Measurements from ENCODE around the gene ITPR3.

The ITPR3 gene

DNA sequence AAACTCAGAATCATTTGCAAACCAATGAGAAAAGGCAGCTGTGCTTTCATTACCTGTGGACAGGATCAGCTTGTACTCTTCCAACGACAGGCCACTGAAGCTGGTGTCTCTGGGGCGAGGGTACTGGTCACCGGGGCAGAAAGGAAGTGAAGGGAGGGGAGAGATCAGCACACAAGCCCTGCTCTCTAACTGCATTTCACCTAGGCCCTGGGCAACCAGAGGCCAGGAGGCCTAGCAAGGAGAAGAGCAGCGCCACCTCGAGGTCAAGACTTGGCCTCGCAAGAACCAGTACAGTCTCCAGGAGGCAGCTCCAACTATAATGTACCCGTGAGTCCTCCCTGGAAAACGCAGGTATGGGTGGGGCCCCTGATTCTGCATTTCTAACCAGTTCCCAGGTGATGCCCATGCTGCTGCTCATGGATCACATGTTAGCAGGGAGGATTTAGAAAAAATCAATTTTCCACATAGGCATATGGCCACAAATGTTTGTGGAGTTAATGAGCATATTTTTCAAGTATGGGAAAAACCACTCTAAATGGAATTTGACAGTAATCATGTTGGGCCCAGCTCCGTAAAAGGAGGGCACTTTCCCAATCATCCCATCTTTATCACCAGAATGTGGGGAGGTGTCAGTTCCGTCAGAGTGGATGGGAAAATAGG, 79.4 kb downstream of the ITPR3 start:
- DNase-seq (ENCODE audit: low spot score) = peak; percentile 50

DNA sequence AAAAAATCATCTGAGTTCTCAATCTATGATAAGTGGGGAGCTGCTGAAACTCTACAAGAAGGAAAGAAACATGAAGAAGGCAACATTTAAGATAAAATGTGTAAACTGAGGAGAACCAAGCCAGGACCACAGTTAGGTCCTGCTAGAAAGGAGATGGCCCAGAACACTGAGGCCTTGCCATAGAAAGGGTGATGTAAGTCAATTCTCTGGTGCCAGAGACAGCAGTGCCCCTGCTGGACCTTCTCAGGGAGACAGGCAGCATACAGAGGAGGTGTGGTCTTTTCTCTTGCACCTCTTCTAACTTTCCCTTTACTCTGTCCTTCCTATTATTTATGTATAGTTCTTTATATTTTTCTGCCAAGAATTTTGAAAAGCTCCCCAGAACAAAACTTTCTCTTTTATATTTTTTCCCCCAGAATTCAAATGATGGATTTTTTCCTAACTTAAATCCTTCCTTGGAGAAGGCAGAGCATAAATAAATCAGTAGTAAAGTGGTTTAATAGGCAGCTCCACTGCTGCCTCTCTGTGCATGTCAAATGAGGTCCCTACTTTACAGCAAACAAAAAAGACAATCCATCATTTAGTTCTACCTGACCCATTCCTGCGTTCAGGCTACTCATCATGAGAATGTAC, 81.3 kb downstream of the ITPR3 start:
- DNase-seq (ENCODE audit: low spot score) = peak; percentile 81

DNA sequence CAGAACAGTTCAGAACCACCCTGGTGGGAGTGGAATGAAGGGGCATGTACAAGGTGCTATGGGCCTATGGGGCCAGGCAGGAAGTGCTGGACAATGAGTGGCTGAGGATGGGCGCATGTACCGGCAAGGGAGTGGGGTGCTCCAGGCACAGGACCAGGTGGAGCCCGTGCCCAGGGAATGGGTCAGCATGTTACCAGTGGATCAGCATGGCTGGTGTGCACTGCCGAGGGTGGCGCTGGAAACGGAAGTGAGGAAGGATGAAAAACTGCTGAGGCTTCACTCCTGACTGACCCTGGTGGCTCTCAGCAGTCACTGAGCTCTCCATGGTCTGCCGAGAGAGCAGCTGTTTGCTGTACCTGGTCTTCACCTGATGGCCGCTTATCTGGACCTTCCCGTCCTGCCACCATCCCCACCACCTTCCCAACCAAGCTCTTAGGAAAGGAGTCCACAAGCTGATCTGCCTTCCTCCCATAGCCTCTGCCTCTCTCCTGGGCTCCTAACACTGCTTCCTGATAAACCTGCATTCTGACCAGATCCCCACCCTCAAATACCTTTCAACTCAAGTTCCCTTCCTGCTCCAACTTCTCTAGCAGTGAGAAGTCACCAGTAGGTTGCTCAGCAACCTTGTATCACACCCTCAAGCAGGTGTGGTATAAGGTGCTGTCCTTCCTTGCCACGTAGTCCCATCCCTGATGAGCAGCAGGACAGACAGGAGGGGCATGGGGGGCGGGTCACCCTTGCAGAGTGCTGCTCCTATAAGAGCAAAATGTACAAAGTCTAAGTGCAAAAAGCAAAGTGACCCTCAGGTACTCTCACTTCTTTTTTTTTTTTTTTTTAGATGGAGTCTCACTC, 83.3 kb downstream of the ITPR3 start:
- no peak for DNase-seq (ENCODE audit: low spot score)

DNA sequence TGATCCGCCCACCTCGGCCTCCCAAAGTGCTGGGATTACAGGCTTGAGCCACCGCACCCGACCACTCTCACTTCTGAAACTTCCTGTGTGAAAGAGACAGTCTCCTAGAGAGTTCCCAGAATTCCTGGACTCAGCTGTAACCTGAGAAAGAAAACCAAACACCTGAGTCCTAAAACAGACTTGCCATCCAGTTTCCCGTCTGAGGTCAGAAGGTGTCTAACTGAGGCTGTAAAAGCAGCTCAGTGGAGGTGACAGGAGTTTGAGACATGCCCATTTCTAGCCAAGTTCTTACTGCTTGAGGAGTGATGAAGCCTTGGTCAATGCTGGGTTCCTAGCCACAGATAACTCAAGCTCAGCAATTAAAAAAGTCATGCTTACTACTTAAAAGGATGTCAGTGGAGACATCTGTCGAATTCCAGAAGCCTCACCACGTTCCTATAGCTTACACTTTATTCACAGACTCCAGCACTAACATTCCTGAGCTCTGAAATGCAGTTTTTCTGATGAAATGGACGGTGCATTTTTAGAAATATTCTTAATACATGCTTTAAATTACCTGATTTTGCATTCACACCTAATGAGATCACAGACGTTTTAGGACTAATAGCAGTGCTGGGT, 84.3 kb downstream of the ITPR3 start:
- DNase-seq (ENCODE audit: low spot score) = no peak

DNA sequence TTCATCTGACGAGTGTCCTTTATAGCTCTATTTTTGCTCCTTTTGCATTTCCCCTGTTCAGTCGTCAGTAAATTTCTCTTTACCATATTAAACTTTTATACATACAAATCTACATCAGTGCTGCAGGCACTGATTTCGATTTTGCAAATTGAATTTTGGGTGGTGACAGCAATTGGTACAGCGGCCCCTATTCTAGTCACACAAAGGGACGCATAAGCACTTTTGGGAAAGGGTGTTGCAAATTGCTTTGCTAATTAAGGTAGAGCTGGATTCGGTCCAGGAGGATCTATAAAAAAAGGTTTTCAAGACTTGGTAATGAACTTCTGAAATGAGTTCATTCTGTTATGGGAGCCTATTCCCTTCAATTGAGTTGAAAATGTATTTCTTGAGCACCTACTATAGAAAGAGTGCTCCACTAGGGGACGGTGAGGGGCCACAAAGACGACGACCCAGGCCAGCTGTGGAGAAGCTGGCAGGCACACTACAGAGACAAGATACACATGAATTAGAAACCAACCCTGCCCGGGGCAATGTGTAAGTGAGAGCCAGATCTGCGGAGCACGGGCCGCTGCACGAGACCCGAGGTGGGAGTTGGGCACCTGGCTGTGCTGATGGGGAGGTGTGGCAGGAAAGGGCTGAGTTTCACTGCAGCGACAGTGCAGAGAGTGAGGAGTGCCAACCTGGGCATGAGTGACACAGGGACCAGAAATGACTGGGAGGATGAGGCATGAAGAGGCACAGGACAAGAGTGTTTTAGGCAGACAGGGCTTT, 85.0 kb downstream of the ITPR3 start:
- no peak for DNase-seq (ENCODE audit: low spot score)

DNA sequence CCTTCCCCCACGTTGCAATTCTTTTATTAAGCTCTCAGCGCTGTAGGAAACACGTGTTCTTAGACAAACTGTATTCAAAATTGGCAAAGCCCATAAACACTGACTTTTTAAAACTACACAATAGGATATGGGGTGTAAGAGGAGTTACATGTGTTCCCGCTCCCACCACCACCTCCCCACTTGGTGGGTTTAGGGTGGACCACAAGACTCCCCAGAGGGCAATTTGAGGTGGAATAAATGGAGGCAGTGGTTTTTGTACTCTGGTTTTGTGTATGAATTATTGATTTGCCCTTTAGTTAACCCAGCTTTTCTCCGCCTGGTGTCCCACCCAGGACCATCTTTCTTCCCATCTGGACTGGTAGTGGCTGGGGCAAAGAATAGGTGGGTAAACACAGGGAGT, 86.6 kb downstream of the ITPR3 start:
- DNase-seq (ENCODE audit: low spot score) = no peak

DNA sequence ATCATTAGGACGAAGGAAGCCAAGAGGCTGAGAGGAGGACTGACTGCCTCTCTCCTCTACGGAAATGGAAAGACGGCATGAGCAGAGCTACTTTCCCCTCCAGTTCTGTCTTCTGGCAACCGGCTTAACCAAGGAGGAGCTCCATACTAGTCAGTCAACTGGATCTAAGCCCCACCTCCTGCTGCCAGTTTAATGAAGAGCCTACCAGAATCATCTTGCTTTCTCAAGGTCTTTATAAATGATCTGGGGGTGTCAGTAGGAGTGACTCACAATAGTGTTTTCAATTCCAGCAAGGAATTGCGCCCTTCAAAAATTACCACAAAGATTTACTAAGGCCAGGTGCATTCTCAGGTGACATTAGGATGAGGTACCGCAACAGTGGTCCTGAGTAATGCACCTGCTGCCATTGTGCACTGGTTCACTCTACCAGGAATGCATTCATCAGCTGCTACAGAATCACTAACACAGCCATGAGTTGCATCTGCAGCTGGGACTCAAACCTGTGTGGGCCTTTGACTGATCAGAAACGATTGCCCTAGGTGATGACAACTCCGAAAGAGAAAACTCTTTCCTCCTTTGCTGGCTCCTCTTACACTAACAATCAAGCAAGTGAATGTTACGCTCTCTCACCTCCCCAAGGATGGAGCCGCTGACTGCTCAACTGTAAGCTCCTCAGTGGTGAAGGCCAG, 87.5 kb downstream of the ITPR3 start:
- no peak for DNase-seq (ENCODE audit: low spot score)

DNA sequence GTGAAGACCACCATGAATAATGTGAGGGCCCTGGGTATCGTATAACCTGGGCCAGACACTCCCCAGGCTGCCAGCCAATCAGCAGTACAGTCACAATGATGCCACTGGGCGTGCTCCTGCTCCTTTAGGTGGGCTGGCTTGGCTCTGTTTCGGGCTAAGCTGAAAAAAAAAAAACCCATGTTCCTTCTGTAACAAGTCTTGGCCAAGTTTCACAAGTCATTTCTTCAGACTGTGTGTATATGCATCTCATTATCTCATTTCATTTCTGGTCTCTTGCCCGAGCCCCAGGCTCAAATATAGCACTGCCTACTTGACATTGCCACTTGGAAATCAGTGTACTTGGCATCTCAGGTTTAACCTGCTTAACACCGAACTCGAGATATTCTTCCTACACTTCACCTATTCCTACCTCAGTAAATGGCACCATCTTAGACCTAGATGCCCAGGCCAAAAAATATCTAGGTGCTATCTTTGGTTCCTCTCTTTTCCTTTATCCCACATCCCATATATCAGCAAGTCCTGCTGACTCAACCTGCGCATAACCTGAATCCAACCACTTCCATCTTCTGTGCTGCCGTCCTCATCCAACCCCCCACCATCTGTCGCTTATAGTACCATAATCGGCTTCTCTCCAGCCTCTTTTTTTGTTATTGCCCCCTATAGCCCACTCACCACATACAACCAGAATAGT, 88.6 kb downstream of the ITPR3 start:
- no peak for DNase-seq (ENCODE audit: low spot score)

DNA sequence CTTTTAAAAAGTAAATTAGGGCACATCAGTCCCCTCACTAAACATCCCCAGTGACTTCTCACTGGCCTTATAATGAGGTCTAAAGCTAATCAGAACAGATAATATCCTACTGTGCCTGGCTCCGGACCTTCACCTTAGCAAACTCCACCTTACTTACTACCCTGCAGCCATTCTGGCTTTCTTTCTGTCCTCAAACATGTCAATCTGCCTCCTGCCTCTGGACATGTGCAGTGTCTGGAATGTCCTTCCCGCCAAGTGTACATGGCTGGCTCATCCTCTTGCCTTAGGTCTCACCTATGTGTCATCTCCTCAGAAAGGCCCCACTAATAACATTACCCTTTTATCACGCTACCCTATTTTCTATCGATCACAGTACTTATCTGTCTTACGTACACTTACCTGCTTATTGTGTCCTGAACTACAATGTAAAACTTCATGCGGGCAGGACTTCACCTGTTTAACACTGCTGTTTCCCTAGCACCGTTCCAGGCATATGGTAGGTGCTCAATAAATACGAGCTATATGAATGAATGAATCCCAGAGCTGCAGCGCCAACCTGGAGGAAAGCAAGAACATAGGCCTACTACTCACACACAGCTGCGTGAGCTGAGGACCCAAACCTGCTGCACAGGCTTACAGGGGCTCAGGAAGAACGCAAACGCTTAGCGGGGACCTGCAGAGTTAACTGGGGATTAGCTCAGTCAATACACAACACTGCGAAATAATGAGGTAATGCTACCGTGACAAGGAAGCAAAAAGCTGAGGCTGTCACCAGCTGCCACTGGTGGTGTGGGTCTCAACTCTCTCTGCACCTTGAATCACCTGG, 89.4 kb downstream of the ITPR3 start:
- DNase-seq (ENCODE audit: low spot score) = no peak

DNA sequence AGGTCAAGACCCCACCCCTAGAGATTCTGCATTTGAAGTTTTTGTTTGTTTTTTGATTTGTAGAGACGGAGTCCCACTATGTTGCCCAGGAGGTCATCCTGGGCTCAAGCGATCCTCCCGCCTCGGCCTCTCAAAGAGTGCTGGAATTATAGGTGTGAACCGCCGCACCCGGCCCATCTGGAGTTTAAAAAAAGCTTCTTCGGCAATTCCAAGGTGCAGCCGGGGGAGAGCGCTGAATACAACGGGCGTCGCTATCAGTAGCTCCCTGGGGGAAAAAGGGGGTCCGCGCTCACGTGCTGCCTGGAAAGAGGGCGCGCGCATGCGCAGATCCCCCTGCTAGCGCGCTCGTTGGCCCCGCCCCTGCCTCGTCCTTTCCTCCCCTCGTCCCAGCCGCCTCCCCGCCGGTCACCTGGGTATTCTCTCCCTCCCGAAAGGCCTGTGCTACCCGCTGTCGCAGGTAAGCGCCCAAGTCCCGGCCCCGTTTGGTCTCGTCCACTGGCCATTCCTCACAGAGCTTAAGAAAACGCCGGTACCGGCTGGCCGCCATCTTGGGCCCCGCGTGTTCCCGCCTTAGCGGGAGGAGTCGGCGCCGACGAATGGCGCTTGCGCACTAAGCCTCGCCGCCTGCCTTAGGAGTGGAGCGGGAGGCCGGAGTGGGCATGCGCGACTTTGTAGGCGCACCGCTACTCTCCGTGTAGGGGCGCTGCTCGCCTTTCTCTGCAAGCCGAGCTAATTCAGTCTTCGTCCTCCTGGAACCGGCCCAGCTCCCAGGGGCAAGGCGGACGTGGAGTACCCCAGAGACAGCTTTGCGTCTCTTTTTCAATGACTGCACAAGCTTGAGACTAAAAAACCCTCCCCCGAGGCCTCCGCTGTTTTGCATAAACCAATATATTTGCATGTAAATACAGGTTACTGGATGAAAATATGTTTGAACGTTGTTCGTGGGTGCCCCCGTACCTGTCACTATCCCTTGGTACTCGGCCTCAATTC, 90.3 kb downstream of the ITPR3 start, which contains the start of gene UQCC2:
Gene UQCC2 (minus strand): TSS at position 561 of the 990 bp plus-strand sequence. CDS start 14 bp downstream, at position 547.
- peak; percentile 97 for DNase-seq (ENCODE audit: low spot score)

DNA sequence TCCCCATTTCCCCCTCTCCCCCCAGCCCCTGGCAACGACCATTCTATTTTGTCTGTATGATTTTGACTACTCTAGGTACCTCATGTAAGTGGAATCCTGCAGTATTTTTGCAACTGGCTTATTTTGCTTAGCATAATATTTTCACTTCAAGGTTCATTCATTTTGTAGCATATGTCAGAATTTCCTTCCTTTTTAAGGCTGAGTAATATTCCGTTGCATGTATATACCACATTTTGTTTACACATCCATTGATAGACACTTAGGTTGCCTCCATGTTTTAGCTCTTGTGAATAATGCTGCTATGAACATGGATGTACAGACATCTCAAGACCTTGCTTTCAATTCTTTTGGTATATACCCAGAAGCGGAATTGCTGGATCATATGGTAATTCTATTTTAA, 91.8 kb downstream of the ITPR3 start:
- DNase-seq (ENCODE audit: low spot score) = no peak

DNA sequence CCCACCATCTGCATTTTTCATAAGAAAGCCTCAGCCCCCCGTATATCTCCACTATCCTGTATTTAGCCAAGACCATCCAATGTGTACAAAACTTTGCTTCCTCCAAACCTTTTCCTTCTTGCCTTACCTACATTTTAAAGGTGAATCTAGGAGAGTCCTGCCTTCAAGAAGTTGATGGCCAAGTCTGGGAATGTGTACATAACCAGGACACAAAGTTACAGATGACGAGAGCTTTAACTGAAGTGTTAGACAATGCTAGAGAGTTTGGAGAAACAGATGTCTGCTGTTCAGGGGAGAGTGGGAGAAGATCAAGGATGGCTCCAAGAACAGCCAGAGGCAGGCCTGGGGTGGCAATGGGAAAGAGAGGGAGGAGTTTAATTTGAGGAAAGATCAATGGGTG, 92.7 kb downstream of the ITPR3 start:
- no peak for DNase-seq (ENCODE audit: low spot score)

DNA sequence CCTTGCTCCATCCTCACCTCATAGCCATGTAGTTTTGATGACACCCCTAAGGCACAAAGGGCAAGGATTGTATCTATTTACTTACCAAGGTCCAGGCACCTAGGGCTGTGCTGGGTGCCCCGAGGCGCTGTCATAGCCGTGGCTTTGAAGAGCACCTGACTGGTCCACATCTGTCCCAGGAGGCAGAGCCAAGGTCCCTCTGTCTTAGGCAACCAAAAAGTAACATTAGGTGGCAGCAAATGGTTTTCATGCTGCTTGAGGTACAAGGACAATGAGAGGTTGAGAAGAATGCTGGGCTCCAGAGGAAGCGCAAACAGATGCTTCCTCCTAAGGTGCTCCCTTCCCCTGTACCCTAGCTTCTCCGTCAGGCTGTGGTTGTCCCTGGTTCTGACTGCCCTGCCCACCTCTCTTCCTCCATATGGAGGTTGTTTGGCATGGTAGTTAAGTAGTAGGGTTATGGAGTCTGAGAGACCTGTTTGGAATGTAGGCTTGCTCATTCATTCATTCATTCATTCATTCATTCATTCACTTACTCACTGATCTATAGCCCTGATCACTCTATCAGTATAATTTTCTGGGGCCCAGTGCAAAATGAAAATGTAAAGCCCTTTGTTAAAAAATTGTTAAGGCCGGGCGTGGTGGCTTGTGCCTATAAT, 93.4 kb downstream of the ITPR3 start:
- no peak for DNase-seq (ENCODE audit: low spot score)

DNA sequence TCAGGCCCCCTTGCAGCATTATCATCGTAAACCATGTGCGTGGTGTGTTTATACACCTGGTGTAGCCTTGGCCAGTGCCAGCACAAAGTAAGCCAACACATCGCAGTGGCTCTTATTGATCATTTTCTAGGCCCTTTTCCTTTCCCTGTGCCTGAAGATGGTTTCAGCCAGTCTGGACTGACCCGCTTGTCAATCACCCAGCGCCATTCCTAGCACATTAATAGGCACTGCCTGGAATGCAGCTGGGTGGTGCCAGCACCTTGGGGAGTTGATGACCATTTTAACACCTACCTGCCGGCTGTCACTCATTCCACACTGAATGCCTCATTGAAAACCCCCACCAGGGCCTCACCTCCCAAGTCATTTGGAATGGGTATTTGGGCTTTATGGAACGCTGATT, 95.3 kb downstream of the ITPR3 start:
- DNase-seq (ENCODE audit: low spot score) = no peak

DNA sequence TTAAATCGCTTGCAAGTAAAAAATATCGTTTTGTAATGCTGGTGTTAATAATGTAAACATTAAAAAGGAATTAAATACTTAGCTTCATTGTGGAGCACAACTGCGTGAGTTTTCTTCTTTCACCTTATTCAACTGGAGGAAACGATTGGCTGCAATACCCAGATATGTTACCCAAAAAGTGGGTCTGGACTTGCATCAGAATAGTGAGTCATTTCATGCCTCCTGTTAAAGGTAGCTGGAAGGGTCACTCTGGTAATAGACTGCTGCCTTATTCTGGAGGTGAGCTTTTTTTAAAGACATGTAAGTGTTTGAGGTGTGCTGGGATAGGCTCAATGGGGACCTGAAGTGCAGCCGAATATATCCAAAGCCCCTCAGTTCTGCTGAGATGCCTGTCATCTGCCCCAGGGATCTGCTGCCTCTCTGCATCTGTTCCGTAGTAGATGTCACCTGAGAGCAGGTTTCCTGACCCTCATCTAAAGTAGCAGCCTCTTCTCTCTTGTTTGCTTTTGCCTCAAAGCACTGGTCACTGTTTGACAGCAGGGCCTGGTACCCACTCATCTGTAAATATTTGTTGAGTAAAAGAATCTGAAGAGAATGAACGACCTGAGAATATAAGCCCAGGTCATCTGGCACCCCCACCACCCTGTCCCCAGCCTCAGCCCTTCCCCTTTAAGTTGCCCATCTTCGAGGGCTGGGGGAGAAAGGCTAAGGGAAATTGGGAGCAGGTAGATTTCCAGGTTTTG, 95.9 kb downstream of the ITPR3 start:
- DNase-seq (ENCODE audit: low spot score) = no peak

DNA sequence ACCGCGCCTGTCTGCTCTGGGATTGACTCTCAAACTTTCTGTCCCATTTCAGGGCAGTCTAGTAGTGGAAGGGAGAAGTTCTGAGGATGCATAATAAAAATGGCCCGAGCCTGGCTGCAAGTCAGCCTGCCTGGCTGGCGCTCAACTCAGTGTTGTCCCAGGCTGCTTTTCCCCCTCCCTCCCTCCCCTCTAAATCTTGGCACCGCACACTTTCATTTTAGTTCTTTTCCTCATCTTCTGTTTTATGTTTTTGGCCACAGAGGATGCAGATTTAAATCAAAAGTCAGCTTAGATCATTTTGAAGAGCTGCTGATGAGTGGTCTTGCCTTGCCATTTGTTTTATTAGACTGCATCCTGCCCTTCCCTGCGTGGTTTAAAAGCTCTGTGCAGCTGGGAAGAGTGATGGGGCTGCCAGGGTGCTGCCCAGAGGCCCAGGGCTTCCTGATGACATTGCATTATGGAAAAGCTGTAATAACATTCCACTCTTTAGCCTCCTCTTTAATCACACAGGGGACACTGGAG, 96.9 kb downstream of the ITPR3 start:
- DNase-seq (ENCODE audit: low spot score) = no peak

DNA sequence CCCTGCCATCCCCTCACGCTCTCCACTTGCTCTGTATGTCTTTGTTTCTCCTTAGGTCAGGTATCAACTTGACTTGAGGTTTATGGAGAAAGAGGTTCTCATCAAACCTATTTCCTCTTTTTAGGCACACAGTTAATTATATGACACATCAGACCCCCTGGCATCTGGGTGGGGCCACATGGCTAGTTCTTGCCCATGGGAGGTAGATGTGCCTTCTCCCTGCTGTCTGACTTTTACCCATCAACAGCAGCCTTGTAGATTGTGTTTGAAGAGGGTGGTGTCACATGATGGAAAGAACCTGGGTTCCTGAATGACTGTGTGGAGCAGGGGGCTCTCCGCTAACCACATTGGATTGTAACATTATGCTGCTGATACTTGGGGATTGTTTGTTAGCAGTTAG, 97.6 kb downstream of the ITPR3 start:
- DNase-seq (ENCODE audit: low spot score) = no peak
